ENCODE data around the gene SLC38A10. TPM values are rescaled to one million over a fixed set of nuclear protein-coding genes. Genes with fewer than 3 reads are reported as not detected.

Gene SLC38A10
- polyA plus RNA-seq, 4 donors = 41.7 to 77.7 (median 51.1) TPM

DNA sequence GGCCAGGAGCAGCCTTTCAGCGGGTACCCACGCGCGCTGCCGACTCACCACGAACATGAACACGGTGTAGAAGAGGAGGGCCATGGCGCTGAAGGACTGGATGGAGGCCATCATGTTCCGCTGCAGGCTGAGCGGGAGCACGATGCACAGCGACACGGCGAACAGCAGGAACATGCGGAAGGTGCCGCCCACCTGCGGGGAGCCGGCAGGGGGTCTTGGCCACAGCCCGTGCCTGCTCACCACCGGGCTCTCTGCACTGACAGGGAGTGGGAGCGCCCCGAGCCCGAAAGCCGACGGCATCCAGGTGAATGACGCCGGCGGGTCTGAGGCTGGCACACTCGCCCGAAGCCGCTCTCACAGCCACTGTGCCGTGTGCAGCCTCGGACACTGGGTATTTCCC, 13.0 kb downstream of the SLC38A10 start:
- DNase-seq (ENCODE audit: low read depth in 4 of 4, low spot score in 3 of 4) = no peak

DNA sequence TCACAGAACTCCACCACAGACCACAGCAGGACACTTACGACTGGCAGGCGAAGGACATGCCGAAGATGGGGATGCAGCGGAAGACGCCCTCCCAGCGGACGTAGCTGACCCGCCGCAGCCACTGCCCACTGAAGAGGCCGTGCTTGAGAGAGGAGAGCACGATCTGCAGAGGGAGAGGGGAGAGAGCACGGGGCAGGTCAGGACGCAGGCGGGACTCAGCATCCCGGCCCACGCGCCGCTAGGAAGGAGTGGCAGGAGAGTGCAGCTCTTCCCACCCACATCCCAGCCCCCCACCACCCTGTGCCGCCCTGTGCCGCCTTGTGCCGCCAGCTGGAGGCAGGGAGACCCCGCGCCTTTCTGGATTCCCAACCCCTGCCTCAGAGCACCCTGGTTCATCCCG, 14.5 kb downstream of the SLC38A10 start:
- no peak for DNase-seq (ENCODE audit: low read depth in 4 of 4, low spot score in 3 of 4)

DNA sequence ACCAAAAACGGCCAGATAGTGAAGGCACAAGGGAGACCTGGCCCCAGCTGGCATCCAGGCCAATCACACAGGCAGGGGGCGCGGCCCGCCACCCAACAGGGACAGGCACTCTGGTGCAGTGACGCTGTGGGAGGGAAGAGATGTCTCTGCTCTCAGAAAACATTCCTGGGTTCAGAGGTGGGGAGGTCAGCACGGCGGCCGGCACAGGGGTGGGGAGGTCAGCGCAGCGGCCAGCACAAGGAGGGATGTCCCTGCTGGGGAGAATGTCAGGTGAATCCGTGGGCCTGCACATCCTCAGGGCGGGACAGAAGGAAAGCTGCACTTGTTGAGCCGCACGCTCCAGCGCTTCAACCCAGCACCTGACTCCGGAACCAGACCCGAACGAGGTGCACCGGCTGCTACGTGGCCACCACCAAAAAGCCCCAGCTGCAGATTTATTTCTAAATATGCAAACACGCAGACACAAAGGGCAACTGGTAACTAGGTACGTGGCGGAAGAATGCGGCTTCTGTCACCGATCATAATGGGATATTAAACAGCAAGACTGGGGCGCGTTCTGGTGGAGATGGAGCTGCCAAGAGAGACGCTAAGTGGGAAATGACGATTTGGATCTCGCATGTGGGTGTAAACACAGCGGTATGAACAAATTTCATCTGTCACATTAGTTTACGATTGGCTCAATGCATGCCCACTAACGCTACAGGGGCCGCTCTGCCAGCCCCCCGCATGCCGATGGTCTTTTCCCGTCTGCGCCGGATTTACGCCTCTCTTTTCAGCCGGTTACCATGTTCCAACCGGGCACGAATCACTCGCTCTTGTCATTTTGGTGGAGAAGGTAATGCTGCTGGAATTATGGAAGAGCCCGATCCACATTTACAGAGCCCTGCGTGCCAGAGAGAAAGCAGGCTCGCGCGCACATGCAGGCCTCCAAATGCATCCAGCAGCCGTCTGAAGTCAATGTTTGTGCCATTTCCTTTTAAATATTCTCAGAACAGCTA, 15.5 kb downstream of the SLC38A10 start:
- DNase-seq (ENCODE audit: low read depth in 4 of 4, low spot score in 3 of 4) = no peak

DNA sequence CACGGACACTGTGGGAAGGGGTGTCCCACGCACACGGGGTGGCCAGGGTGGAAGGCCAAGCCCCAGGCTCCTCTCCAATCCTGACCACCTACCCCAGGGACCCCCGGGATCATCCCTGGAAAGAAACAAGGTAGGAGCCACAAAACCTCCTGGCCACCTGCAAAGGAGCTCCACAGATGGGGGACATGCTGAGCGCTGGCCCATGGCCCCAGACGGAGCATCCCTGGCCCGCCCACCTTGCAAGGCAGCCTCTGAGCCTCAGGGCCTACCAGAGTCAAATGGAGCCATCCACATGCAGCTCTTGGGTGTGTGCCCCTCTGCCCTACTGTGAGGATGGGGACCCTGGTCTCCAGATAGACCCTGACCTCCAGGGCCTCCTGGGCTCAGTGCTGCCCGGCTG, 16.3 kb downstream of the SLC38A10 start:
- DNase-seq (ENCODE audit: low read depth in 4 of 4, low spot score in 3 of 4) = no peak

DNA sequence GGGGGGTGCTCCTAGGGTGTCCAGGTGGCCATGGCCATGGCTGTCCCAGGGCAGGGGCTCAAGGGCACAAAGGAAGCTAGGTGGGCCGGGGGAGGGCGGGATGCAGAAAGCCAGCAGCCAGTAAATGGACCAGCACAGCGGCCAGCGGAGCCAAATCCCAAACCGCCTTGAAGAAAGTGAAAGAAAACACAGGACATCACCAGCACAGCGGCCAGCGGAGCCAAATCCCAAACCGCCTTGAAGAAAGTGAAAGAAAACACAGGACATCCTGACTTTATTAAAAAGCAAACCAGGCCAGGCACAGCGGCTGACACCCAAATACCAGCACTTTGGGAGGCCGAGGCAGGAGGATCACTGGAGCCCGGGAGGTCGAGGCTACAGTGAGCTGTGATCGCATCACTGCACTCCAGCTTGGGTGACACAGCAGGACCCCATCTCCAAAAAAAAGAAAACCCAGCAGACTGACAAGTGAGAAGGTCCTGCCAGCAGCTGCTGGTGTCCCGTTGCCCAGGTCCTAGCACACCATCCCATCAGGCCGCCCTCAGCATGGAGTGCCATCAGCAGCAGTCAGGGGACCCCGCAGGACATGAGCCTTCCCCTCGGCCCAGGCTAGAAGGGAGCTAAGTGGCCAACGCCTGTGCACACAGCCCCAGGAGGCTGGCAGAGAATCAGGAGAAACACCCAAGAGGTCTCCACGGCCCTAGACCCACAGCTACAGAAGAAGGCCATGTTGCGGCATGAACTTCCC, 17.0 kb downstream of the SLC38A10 start:
- no peak for DNase-seq (ENCODE audit: low read depth in 4 of 4, low spot score in 3 of 4)

DNA sequence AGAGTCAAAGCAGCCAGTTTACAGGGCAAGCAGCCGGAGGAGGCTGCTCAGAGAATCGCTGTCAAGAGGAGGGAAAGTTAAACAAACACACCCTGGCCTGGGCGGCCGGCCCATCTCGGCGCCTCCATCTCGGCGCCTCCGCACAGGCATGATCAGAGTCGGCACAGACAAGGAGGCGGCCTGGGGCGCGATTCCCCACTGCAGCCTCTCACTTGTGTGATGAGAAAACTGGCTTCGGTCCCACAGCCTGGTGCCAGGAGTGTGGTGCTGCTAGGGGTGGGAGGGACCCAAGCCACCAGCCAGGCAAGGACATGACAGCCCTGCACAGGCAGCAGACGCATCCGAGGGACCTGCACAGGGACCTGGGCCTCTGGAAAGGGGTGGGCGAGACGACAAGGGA, 17.7 kb downstream of the SLC38A10 start:
- no peak for DNase-seq (ENCODE audit: low read depth in 4 of 4, low spot score in 3 of 4)

DNA sequence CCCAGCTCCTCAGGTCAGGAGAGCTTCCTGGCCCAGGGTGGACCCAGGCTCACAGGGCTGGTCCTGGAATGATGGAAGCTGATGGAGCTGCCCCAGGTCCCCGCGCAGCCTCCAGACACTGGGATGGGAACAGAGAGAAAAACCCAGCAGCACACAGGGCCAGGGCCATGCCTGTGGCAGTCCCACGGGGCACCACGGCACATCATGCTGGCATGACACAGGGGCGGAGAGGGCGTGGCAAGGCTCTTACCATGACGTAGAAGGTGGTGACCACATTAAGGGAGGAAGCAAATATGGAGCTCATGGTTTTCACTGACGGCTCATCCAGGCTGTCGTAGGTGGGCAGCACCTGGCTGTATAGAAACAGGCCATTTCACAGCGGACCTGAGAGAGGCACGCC, 18.3 kb downstream of the SLC38A10 start:
- DNase-seq (ENCODE audit: low read depth in 4 of 4, low spot score in 3 of 4) = no peak

DNA sequence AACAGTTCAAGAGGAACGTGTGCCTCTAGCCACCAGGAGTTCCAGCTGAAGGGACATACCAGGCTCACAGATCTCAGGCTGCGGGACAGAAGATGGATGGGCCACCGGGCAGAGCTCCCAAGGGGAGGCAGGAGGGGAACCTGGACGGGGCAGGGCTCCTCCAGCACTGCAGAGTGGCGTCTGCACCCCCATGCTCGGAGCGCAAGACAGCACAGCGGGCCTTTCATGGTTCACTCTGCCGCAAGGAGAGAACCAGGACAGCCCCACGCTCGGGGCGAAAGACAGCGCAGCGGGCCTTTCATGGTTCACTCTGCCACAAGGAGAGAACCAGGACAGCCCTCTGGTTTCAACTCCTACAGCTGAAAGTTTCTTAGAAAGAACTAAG, 20.6 kb downstream of the SLC38A10 start:
- no peak for DNase-seq (ENCODE audit: low read depth in 4 of 4, low spot score in 3 of 4)

DNA sequence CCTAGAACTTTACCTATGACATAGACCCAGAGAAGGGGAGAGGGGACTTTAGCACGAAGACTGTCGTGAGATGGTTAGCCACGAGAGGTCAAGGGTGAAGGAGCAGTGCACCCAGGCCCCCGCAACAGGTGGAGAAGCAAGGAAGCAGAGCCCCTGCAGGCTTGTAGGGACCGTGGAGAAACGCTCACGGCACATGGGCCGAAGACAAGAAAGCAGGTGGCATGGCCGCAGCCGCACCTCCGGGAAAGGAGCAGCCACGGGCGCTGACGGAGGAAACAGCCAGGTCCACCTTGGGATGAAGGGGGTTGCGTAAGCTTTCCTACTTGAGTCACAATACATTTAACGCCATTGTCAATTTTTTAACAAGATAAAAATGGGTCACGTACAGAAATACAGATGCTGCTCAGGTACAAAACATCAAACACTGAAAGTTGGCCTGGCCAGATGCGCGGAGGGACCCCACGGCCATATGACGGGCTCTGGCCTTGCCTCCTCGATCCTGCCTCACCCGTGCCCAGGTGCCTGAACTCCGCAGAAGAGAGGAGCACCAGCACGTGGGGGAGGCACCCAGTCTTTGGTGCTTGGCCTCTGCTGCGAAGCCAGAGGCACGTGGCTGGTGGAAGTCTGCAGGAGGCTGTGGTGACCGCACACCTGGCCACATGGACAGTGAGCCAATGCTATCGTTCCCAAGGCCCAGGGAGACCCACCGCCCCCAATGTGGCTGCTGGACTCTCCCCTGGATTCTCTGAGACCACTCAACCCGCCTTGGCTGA, 21.2 kb downstream of the SLC38A10 start:
- no peak for DNase-seq (ENCODE audit: low read depth in 4 of 4, low spot score in 3 of 4)

DNA sequence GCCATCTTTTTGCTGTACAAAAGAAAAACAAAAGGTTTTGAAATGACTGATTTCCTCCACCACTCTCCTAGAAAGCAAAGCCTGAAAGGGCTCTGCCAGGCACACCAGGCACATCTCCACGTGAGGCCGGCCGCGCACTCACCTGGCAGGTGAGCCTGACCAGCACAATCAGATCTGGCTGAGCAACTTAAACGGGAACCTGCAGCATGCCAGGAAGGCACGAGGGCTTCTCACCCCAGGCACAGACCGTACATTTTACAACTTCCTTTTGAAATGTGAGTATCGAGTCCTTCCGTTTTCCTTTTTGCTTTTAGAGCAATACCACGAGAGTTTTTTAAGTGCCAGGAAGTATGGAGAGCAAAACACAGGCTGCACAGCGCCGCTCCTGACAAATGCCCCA, 22.5 kb downstream of the SLC38A10 start:
- no peak for DNase-seq (ENCODE audit: low read depth in 4 of 4, low spot score in 3 of 4)

DNA sequence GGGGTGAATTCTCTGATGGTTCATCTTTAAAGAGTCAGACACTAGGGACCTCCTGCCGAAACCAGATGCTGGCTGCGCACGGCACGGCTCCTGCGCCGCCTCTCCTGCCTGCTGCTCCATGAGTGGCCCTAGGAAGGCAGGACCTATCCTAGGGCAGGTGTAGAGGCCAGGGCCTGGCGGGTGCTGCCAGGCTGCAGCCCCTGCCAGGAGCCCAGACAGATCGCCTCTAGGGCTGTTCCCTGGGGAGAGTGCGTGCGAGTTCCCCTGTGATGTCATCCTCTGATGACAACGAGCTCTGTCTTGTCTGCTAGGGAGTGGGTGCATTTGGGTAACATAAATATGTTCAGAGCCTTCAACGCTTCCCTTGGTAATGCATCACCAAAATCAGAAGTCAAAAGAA, 23.9 kb downstream of the SLC38A10 start:
- no peak for DNase-seq (ENCODE audit: low read depth in 4 of 4, low spot score in 3 of 4)

DNA sequence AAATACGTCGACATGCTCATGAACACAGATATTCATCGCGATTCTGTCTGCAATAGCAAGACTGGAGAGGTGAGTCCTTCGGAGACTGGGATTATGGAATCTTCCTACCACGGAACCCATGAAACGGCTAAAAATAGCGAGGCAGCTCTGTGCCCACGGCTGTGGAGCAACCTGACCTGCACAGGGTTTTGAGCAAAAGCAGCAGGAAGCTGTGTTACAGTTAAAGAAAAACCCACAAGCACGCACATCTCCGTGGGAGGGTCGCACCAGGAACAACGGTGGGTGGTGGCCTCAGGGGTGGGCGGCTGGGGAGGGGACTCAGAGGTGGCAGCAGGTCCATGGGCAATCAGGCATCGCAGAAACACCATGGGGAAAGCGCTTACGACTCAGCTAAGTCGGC, 24.8 kb downstream of the SLC38A10 start:
- DNase-seq (ENCODE audit: low read depth in 4 of 4, low spot score in 3 of 4) = no peak

DNA sequence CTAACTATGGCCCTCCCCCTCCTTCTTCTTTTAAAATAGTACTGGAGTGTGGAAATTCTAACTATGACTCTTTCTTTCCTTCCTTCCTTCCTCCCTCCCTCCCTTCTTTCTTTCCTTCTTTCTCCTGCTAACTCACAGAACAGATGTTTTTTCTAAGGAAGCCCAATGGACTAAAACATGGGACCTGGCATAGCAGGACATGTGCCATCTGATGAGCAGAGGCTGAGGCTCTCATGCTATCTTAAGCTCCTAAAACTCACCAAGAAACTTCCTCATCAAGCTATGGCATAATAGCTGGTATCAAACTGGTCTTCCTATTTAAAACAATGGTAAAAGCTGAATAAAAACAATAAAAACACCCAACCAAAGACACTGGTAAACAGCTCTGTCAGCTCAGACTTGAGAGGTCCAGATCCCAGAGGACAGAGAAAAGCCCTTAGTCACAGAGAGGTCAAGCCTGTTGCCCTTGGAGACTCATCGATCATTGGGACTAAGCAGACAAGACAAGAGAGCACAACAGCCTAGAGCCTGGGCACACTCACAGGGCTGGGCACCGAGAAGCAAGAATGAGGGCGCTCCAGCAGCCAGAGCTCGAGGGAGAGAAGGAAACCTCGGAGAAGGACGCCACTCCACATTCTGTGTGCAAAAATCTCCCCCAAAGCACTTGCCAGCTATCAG, 27.6 kb downstream of the SLC38A10 start:
- no peak for DNase-seq (ENCODE audit: low read depth in 4 of 4, low spot score in 3 of 4)

DNA sequence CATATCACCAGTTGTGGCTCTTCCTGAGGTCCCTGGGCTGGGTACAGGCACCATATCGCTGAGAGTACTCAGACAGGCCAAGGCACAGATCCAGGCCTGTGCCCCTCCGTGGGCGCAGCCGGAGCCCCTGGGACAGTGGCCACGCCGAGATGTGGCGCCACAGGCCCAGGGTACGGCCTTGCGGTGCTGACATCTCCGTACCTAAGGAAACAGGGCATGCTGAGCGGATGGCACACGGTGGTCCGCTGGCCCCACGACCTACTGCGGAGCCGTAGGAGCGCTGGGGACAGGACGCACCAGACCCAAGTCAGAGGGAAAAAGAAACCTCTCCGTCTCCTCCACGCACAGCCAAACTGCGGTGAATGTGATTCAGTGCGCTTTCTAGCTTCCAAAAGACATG, 29.5 kb downstream of the SLC38A10 start:
- DNase-seq (ENCODE audit: low read depth in 4 of 4, low spot score in 3 of 4) = no peak

DNA sequence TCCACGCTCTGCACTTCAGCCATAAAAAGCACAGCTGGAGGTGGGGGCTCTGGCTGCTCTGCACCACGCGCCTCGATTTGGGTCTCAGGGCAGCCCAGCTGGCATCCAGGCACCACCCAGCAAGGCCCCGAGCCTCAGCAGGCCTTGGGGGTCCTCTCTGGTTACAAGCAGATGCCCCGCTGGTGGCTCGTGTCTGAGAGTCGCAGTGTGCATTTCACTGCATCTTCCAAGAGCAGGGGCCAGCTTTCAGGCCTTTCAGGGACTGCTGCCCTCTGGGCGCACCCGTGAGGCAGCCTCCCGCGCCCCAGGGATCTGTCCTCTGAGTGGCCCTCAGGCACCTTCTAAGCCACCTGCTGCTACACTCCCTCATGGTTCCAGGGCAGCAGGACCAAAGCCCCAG, 30.5 kb downstream of the SLC38A10 start:
- DNase-seq (ENCODE audit: low read depth in 4 of 4, low spot score in 3 of 4) = no peak

DNA sequence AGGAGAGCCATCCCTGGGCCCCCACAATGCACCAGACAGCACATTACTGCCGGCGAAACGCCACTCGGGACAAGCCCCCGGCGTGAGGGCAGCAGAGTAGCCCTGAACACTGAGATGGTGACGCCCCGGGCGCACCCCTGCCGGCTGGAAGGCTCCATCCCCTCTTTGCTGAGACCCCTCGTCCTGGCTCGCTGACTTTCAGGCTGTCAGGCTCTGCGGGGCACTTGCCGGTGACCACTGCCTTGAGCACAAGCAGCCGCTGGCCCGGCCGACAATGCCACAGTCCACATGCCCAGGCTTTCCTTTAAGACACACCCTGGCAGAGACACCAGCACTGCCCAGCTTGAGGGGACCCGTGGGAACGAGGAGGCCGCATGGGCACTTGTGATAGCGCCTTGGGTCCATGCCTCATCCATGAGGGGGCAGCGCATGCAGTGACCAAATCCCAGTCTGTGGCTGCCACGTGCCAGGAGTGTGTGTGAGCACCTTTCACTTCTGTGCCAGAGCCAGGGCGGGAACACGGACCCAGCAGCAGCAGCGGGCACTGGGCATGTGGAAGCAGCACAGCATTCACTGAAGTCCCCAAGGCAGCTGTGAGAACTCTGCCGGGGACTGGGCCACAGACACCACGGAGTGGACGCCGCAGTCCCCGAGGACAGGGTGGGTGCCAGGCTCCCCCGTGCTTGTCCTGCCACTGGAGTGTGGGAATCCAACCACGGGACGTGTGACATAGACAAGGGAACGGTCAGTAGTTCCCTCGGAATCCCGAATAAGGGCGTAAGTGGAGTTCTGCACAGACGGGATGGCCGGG, 31.5 kb downstream of the SLC38A10 start:
- no peak for DNase-seq (ENCODE audit: low read depth in 4 of 4, low spot score in 3 of 4)

DNA sequence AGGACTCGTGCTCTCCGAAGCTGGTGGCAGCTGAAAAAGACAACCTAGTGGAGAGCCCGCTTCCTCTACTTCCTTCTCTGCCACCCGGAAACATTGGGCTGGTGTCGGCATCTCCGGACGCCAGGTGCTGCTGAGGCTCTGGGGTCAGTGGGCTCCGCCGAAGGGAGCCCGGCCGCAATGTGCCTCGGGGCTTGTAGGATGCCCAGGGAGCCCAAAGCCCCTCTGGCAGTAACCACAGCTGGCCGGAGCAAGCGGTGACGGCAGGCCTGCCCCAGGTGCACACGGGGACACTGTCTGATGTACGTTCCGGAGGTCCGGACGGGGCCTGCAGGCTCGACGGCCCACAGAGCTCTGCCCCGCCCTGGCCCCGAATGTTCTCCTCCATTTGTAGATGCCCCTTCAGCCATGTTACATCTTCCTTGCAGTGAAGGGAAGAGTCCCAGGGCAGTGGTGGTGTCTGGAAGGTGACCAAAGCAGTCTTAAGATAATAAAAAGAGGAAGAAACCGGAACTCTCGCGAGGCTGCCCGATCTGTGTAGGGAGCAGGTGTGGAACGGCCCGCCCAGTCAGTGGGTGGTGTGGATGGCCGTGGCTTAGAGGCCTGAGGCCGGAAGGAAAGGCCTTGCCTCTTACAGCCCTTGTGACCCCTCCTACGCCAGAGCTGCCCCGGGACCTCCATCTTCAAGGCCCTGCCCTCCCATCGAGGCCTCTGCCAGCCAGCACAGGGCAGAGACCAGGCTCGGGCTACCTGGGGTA, 33.3 kb downstream of the SLC38A10 start:
- DNase-seq (ENCODE audit: low read depth in 4 of 4, low spot score in 3 of 4) = no peak

DNA sequence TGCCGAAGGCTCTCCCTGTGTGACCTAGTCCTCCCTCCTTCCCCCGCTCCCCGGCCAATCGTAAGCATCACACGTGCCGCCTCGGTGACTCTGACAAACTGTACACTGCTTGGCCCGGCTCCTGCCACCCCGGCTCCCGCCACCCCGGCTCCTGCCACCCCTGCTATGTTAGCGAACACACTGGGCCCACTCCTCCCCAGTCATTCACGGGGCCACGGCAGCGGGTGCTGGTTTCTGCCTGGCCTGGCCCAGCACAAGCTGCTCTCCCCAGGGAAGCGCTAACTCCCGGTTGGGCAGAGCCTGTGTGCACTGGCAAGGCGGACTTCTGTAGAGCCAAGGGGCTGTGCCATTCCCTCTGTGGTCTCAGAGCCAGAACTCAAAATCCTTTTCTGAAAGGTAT, 34.0 kb downstream of the SLC38A10 start:
- no peak for DNase-seq (ENCODE audit: low read depth in 4 of 4, low spot score in 3 of 4)

DNA sequence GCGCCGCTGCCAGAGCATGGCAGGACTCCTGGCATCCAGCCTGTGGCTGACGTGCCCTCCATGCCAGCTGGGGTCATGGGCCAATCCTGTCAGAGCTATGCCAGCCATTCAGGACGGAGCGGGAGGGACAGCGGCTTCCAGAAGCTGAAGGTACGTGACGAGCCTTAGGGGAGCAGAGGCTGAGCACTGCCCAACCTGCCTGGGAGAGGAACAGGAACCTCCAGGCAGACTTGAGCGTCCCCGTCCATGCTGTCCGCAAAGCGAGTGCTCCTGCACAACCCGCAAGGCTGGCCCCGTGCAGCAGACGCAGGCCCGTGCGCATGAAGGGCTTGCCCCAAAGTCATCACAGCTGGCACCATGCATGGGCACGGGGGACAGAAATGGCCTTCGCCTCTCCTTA, 34.5 kb downstream of the SLC38A10 start:
- DNase-seq (ENCODE audit: low read depth in 4 of 4, low spot score in 3 of 4) = no peak
